Stimulated activated CD4-positive, alpha-beta T cell treated with anti-CD3 and anti-CD28 coated beads, TNF-alpha, amount 100 ng/mL, for 24 hours (primary cell): Measurements from ENCODE around the gene ZNF695.

Experiments
- DNase-seq, 3 experiments: peaks; one replicate each; pipeline ENCODE4 v3.0.0-alpha.2; 2020; ENCODE audit warnings: low read depth in 3 of 3

ZNF695 gene

GRCh38 chr1:246959944-246960693 is 47.7 kb downstream of the ZNF695 start:
- no peak for DNase-seq

DNA sequence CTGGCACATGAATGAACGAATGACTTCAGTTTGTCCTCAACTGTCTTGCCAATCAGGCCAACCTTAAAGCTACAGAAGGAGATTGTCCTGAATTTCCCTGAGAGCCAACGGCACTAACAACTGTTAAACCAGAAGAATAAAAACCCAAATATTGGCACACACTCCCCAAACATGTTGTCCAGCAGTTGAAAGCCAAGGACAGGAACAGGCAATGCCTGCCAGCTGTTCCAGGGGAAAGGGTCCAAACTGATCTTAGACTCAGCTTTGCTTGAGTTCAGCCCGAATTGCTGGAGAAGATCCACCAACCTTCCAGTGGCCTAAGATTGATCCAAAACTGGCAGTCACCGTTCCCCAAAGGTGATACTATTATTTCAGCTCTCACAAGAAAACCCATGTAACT is 53.7 kb downstream of the ZNF695 start:
- no peak for DNase-seq

DNA sequence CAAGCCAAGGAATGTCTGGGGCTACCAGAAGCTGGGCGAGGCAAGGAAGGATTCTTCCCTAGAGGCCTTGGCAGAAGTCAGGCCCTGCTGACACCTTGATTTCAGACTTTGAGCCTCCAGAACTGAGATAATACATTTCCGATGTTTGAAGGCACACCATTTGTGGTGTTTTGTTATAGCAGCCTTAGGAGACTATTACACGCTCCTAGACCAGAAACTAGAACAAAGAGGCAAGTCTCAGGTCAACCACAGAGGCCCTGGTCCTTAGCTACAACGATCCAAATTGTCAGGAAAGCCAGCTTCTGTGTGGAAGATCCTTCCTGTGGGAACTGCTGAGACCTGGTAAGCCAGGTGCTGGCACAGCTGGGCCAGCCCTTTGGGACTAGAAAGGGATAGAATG is 56.4 kb downstream of the ZNF695 start:
- no peak for DNase-seq

- DNase-seq: no peak
Observed at GRCh38 chr1:246949956-246950355, 57.9 kb downstream of the ZNF695 start.

DNA sequence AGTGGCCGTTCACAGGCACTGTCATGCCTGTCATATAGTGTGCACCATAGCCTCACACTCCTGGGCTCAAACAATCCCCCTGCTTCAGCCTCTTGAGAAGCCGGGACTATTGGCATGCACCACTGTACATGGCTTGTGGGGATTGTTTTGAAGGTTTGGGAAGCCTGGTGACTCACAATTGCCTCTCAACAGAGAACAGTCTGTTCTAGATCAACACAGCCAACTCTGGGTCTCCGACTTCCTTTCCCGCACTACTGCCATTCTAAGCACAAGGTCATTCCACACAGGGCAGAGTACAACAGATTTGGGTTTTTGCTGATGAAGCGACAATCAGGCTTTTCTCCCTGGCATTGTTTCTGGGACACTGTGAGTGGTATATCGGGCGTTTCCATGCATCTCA is 60.6 kb downstream of the ZNF695 start:
- DNase-seq: no peak

- no peak for DNase-seq
Observed at GRCh38 chr1:246946366-246946765, 61.5 kb downstream of the ZNF695 start.
